HG03342 (cell line): ENCODE results near the gene SNIP1.
"Not testable (repeated sequence)": the region's sequence is repeated elsewhere in the genome, so short reads cannot be mapped to it uniquely, and the experiment has no call there.

Experiments
- ATAC-seq: cut with Tn5 transposase; IDR thresholded peaks from one replicate; pipeline ENCODE4 v1.9.1; 2021; ENCODE audit warnings: mild to moderate bottlenecking, moderate library complexity; ENCODE audit not compliant: unreplicated experiment

Gene SNIP1

GRCh38 chr1:37514350-37515184 lies 39.5 kb downstream of the SNIP1 start, which contains the start of gene MEAF6:
Gene MEAF6, minus strand, starts transcription at chr1:37514766. Its CDS starts 20 bp downstream, at chr1:37514746.
- peak; percentile 78 for ATAC-seq

- peak; percentile 22 for ATAC-seq
Measured at GRCh38 chr1:37513795-37514349, 40.2 kb downstream of the SNIP1 start.

- ATAC-seq, result no peak
Measured at GRCh38 chr1:37509181-37509580, 44.9 kb downstream of the SNIP1 start.

GRCh38 chr1:37506740-37507139 lies 47.4 kb downstream of the SNIP1 start:
- ATAC-seq, result no peak

- ATAC-seq, result not testable (repeated sequence)
Measured at GRCh38 chr1:37502791-37503190, 51.3 kb downstream of the SNIP1 start.

GRCh38 chr1:37502104-37502503 lies 52.0 kb downstream of the SNIP1 start:
- no peak for ATAC-seq

GRCh38 chr1:37501661-37502060 lies 52.4 kb downstream of the SNIP1 start:
- ATAC-seq, result no peak

- ATAC-seq, result no peak
Measured at GRCh38 chr1:37498872-37499617, 55.0 kb downstream of the SNIP1 start.

- no peak for ATAC-seq
Measured at GRCh38 chr1:37497832-37498231, 56.3 kb downstream of the SNIP1 start.

GRCh38 chr1:37495875-37496274 lies 58.2 kb downstream of the SNIP1 start:
- ATAC-seq, result no peak

GRCh38 chr1:37493336-37494098 lies 60.6 kb downstream of the SNIP1 start:
- no peak for ATAC-seq

- ATAC-seq, result no peak
Measured at GRCh38 chr1:37487619-37487984, 66.5 kb downstream of the SNIP1 start.

- no peak for ATAC-seq
Measured at GRCh38 chr1:37486680-37487618, 67.1 kb downstream of the SNIP1 start.

GRCh38 chr1:37485902-37486679 lies 68.0 kb downstream of the SNIP1 start:
- no peak for ATAC-seq
